Trophoblast cell (in vitro differentiated cells and primary cell): ENCODE results near the gene AQP1.

ENCODE experiments used
- DNase-seq, 2 donors: peaks; one replicate each; pipeline ENCODE4 v3.0.0-alpha.2; 2016
- H2AFZ ChIP-seq: 2 replicates; pipeline ENCODE4 v1.6.1; 2013; ENCODE audit warnings: low read length, moderate library complexity, mild to moderate bottlenecking; ENCODE audit not compliant: insufficient read depth, poor library complexity
- H2AK5ac ChIP-seq: 2 replicates; pipeline ENCODE4 v1.6.1; 2013; ENCODE audit warnings: mild to moderate bottlenecking, low read length
- H2BK120ac ChIP-seq: 2 replicates; pipeline ENCODE4 v1.6.1; 2013; ENCODE audit warnings: low read length, mild to moderate bottlenecking, moderate library complexity; ENCODE audit not compliant: insufficient read depth, poor library complexity
- H2BK12ac ChIP-seq: 2 replicates; pipeline ENCODE4 v1.6.1; 2013; ENCODE audit warnings: mild to moderate bottlenecking, low read length, moderate library complexity
- H2BK5ac ChIP-seq: 2 replicates; pipeline ENCODE4 v1.6.1; 2013; ENCODE audit warnings: low read length, low read depth, moderate library complexity, mild to moderate bottlenecking; ENCODE audit not compliant: poor library complexity
- H3K14ac ChIP-seq: 2 replicates; pipeline ENCODE4 v1.6.1; 2013; ENCODE audit warnings: mild to moderate bottlenecking, low read length
- H3K18ac ChIP-seq: 2 replicates; pipeline ENCODE4 v1.6.1; 2013; ENCODE audit warnings: mild to moderate bottlenecking, low read length
- H3K23ac ChIP-seq: 2 replicates; pipeline ENCODE4 v1.6.1; 2013; ENCODE audit warnings: low read length
- H3K27ac ChIP-seq: 2 replicates; pipeline ENCODE4 v1.5.1; 2013; ENCODE audit warnings: low read depth, mild to moderate bottlenecking, inconsistent platforms, low read length, moderate library complexity
- H3K27me3 ChIP-seq: 2 replicates; pipeline ENCODE4 v1.6.1; 2013; ENCODE audit warnings: inconsistent platforms, mild to moderate bottlenecking, low read length, moderate library complexity; ENCODE audit not compliant: insufficient read depth
- H3K36me3 ChIP-seq, 2 experiments: 1 replicate in 1 of 2; 2 replicates in 1 of 2; pipeline ENCODE4 v1.6.1; 2013; ENCODE audit warnings: low read length in 2 of 2, mild to moderate bottlenecking in 2 of 2, moderate library complexity in 1 of 2; ENCODE audit not compliant: insufficient read depth in 2 of 2, control insufficient read depth in 1 of 2
- H3K4ac ChIP-seq: 2 replicates; pipeline ENCODE4 v1.6.1; 2013; ENCODE audit warnings: low read depth, mild to moderate bottlenecking, low read length, moderate library complexity
- H3K4me1 ChIP-seq, 2 experiments: 1 replicate in 1 of 2; 2 replicates in 1 of 2; pipeline ENCODE4 v1.6.1; 2013; ENCODE audit warnings: low read length in 2 of 2, mild to moderate bottlenecking in 2 of 2, moderate library complexity in 1 of 2; ENCODE audit not compliant: insufficient read depth in 2 of 2, control insufficient read depth in 1 of 2
- H3K4me2 ChIP-seq: 2 replicates; pipeline ENCODE4 v1.6.1; 2013; ENCODE audit warnings: inconsistent platforms, mild to moderate bottlenecking, low read length, moderate library complexity
- H3K4me3 ChIP-seq: 2 replicates; pipeline ENCODE4 v1.5.1; 2013; ENCODE audit warnings: mild to moderate bottlenecking, low read depth, low read length, inconsistent platforms
- H3K79me1 ChIP-seq: one replicate; pipeline ENCODE4 v1.6.1; 2013; ENCODE audit warnings: low read length
- H3K79me2 ChIP-seq: 2 replicates; pipeline ENCODE4 v1.6.1; 2013; ENCODE audit warnings: low read length, mild to moderate bottlenecking; ENCODE audit not compliant: control insufficient read depth, insufficient read depth, poor library complexity
- H3K9ac ChIP-seq: 2 replicates; pipeline ENCODE4 v1.6.1; 2013; ENCODE audit warnings: mild to moderate bottlenecking, low read length
- H3K9me3 ChIP-seq: 2 replicates; pipeline ENCODE4 v1.6.1; 2013; ENCODE audit warnings: low read depth, mild to moderate bottlenecking, control low read depth, inconsistent platforms, low read length; ENCODE audit not compliant: insufficient read depth
- H4K12ac ChIP-seq: 2 replicates; pipeline ENCODE4 v1.6.1; 2013; ENCODE audit warnings: low read depth, mild to moderate bottlenecking, low read length, moderate library complexity
- H4K8ac ChIP-seq: 2 replicates; pipeline ENCODE4 v1.6.1; 2013; ENCODE audit warnings: low read depth, mild to moderate bottlenecking, low read length, moderate library complexity
- H4K91ac ChIP-seq: one replicate; pipeline ENCODE4 v1.6.1; 2013; ENCODE audit warnings: low read depth, mild to moderate bottlenecking, low read length, moderate library complexity
- WGBS: extraction: QIAGEN DNeasy Blood & Tissue Kit; methylation state at CpG from one replicate; pipeline ENCODE4 v1.1.7; 2013; ENCODE audit warnings: missing lambda C conversion rate; ENCODE audit not compliant: insufficient read length, insufficient coverage; ENCODE audit errors: extremely low coverage; 5-methylcytosine and 5-hydroxymethylcytosine counted together

Gene AQP1

DNA sequence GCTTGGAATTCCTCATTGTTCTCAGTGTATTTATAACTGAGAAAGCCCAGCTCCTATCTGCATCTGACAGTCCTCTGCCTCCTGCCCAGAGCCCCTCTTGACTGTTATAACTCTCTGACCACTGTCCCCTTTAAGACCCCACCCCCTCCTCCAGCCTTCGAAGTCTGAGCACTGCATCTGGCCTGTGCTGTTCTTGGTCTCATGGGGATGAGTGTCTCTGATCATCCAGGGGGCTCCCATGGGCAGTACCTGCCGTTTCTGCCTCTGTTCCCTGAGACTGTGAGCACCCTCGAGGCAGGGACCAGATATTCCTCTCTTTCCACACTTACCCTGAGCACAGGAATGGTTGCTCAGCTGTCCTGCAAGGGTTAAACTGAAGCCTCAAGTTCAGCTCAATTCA is 59.8 kb downstream of the AQP1 start:
- H3K79me1 ChIP-seq: no peaks in the 10 kb centered on the region
- H3K18ac ChIP-seq: no peak overlapping the region
- H4K12ac ChIP-seq: no peak overlapping the region
- H3K14ac ChIP-seq: no peak overlapping the region
- no peak overlapping the region for H2BK12ac ChIP-seq
- no peaks in the 10 kb centered on the region for H3K9me3 ChIP-seq
- H3K9ac ChIP-seq: no peak overlapping the region
- H2AFZ ChIP-seq: no peak overlapping the region
- no peak overlapping the region for H4K91ac ChIP-seq
- no CpG with 5 or more reads among the region's 3 CpGs for WGBS
- no peak overlapping the region for H3K23ac ChIP-seq
- H3K4me3 ChIP-seq: no peak overlapping the region
- H2BK120ac ChIP-seq: no peak overlapping the region
- no peak overlapping the region for H2BK5ac ChIP-seq
- no peak overlapping the region for H2AK5ac ChIP-seq
- H3K4me2 ChIP-seq: no peak overlapping the region
- H3K27me3 ChIP-seq: no peaks in the 10 kb centered on the region
- DNase-seq: no peak
- H3K36me3 ChIP-seq: no peaks in the 10 kb centered on the region
- no peaks in the 10 kb centered on the region for H3K79me2 ChIP-seq
- H4K8ac ChIP-seq: no peak overlapping the region
- no peaks in the 10 kb centered on the region for H3K4me1 ChIP-seq
- no peak overlapping the region for H3K27ac ChIP-seq
- H3K4ac ChIP-seq: no peak overlapping the region

- no peak overlapping the region for H3K4ac ChIP-seq
- H2BK5ac ChIP-seq: no peak overlapping the region
- H3K79me1 ChIP-seq: no peaks in the 10 kb centered on the region
- H3K27ac ChIP-seq: no peak overlapping the region
- H2BK12ac ChIP-seq: no peak overlapping the region
- no peak overlapping the region for H4K91ac ChIP-seq
- WGBS: no CpG with 5 or more reads among the region's 15 CpGs
- H4K12ac ChIP-seq: no peak overlapping the region
- H3K9ac ChIP-seq: no peak overlapping the region
- no peak for DNase-seq
- no peak overlapping the region for H3K18ac ChIP-seq
- no peak overlapping the region for H3K14ac ChIP-seq
- no peaks in the 10 kb centered on the region for H3K36me3 ChIP-seq
- H3K9me3 ChIP-seq: no peaks in the 10 kb centered on the region
- no peak overlapping the region for H2AK5ac ChIP-seq
- H2BK120ac ChIP-seq: no peak overlapping the region
- no peaks in the 10 kb centered on the region for H3K79me2 ChIP-seq
- no peak overlapping the region for H3K4me2 ChIP-seq
- no peaks in the 10 kb centered on the region for H3K4me1 ChIP-seq
- H4K8ac ChIP-seq: no peak overlapping the region
- no peak overlapping the region for H3K23ac ChIP-seq
- no peak overlapping the region for H3K4me3 ChIP-seq
- H3K27me3 ChIP-seq: no peaks in the 10 kb centered on the region
- no peak overlapping the region for H2AFZ ChIP-seq
Observed at GRCh38 chr7:30971840-30972563, 60.3 kb downstream of the AQP1 start.

- Histone ChIP-seq H4K8ac (no peak overlapping the region), H4K12ac (no peak overlapping the region), H2AK5ac (no peak overlapping the region), H3K79me1 (no peaks in the 10 kb centered on the region), H3K27ac (no peak overlapping the region), H2AFZ (no peak overlapping the region), H3K4me1 (no peaks in the 10 kb centered on the region), H3K4ac (no peak overlapping the region), H3K9ac (no peak overlapping the region), H3K4me3 (no peak overlapping the region), H4K91ac (no peak overlapping the region), H3K23ac (no peak overlapping the region), H2BK120ac (no peak overlapping the region), H3K9me3 (no peaks in the 10 kb centered on the region), H2BK5ac (no peak overlapping the region), H3K36me3 (no peaks in the 10 kb centered on the region), H3K18ac (no peak overlapping the region), H3K27me3 (no peaks in the 10 kb centered on the region), H3K14ac (no peak overlapping the region), H3K4me2 (no peak overlapping the region), H2BK12ac (no peak overlapping the region), H3K79me2 (no peaks in the 10 kb centered on the region)
- DNase-seq: no peak
- WGBS: no CpG with 5 or more reads among the region's 3 CpGs
Observed at GRCh38 chr7:30973292-30973691, 61.6 kb downstream of the AQP1 start.

DNA sequence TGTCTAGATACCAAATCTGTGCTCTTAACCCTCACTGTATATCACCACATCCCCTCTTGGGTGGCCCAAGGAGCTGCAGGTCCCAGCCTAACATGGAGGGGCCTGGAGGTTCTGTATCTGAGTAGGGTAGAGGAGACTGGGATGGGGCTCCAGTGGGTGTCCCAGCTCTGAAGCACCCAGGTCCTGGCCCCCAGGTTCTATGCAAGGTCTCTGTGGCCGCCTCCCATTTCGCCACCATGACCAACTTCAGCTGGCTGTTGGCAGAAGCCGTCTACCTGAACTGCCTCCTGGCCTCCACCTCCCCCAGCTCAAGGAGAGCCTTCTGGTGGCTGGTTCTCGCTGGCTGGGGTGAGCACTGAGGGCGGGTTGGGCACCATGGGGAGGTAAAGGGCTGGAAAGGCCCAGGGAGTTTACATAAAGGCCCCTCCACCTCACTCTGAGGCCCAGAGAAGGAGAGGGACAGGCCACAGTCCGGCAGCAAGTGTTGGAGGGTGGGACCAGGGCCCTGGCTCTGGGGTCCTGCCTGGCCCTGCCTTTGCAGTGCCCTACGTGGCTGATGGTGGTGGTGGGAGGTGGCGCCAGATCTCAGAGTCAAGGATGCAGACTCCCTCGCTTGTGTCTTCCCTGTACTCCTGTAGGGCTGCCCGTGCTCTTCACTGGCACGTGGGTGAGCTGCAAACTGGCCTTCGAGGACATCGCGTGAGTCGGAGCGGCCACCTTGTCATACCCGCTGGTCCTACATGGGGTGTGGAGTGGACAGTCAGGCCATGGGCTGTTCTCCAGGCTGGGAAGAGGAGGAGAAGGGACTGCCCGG is 62.3 kb downstream of the AQP1 start:
- H4K8ac ChIP-seq: no peak overlapping the region
- H3K9me3 ChIP-seq: no peaks in the 10 kb centered on the region
- no peak overlapping the region for H3K23ac ChIP-seq
- no peak overlapping the region for H2BK5ac ChIP-seq
- no peak overlapping the region for H3K18ac ChIP-seq
- no peak overlapping the region for H3K4me3 ChIP-seq
- H2AFZ ChIP-seq: no peak overlapping the region
- no peak overlapping the region for H2BK120ac ChIP-seq
- no peak overlapping the region for H4K91ac ChIP-seq
- WGBS: no CpG with 5 or more reads among the region's 18 CpGs
- no peak overlapping the region for H4K12ac ChIP-seq
- no peaks in the 10 kb centered on the region for H3K27me3 ChIP-seq
- no peak overlapping the region for H2BK12ac ChIP-seq
- no peaks in the 10 kb centered on the region for H3K79me1 ChIP-seq
- DNase-seq: no peak
- H3K79me2 ChIP-seq: no peaks in the 10 kb centered on the region
- H3K27ac ChIP-seq: no peak overlapping the region
- no peak overlapping the region for H3K14ac ChIP-seq
- H3K36me3 ChIP-seq: no peaks in the 10 kb centered on the region
- no peak overlapping the region for H3K4me2 ChIP-seq
- no peak overlapping the region for H2AK5ac ChIP-seq
- no peak overlapping the region for H3K4ac ChIP-seq
- H3K9ac ChIP-seq: no peak overlapping the region
- no peaks in the 10 kb centered on the region for H3K4me1 ChIP-seq
